Esophagus muscularis mucosa (tissue), 4 donors: ENCODE measurements around the gene KRTAP3-3. TPM values are rescaled to one million over a fixed set of nuclear protein-coding genes. Genes with fewer than 3 reads are reported as not detected.

Source experiments
- DNase-seq: peaks from one replicate; pipeline ENCODE4 v3.0.0-alpha.2; 2017; ENCODE audit errors: extremely low spot score
- H3K27ac ChIP-seq, 4 donors: fragments of 200-600 bp; sonication (generic); replicated peaks in 1 of 4; 1 replicate in 3 of 4; 2 replicates in 1 of 4; pipeline ENCODE4 v1.5.1; 2016 to 2019; ENCODE audit warnings: mild to moderate bottlenecking in 1 of 4
- H3K27me3 ChIP-seq, 4 donors: fragments of 200-600 bp; sonication (generic); one replicate each; pipeline versions ENCODE4 v1.5.1 to v1.6.0; 2016 to 2019
- H3K36me3 ChIP-seq, 4 donors: fragments of 200-600 bp; sonication (generic); one replicate each; pipeline ENCODE4 v1.5.1; 2016 to 2019
- H3K4me1 ChIP-seq, 4 donors: fragments of 200-600 bp; sonication (generic); one replicate each; pipeline ENCODE4 v1.5.1; 2016 to 2019
- H3K4me3 ChIP-seq, 4 donors: fragments of 200-600 bp; sonication (generic); 1 replicate in 2 of 4; 2 replicates in 2 of 4; pipeline ENCODE4 v1.5.1; 2016 to 2019; ENCODE audit warnings: mild to moderate bottlenecking in 4 of 4, moderate library complexity in 1 of 4
- H3K9me3 ChIP-seq, 4 donors: fragments of 200-600 bp; sonication (generic); 1 replicate in 3 of 4; 2 replicates in 1 of 4; pipeline ENCODE4 v1.5.1; 2016 to 2019
- CTCF ChIP-seq, 3 experiments: fragments of 200-600 bp in 2 of 3; fragments of 450-650 bp in 1 of 3; sonication (generic) in 2 of 3; IDR thresholded peaks; one replicate each; pipeline ENCODE4 v1.5.1; 2017 to 2019; ENCODE audit warnings: antibody characterized with exemption in 3 of 3, mild to moderate bottlenecking in 2 of 3, moderate library complexity in 1 of 3
- EP300 ChIP-seq: sonication (generic); formaldehyde crosslinking; IDR thresholded peaks from one replicate; pipeline ENCODE4 v1.6.1; 2017; ENCODE audit warnings: antibody characterized with exemption
- POLR2A ChIP-seq: fragments of 450-650 bp; IDR thresholded peaks from one replicate; pipeline ENCODE4 v1.6.1; 2017; ENCODE audit warnings: antibody characterized with exemption, moderate library complexity, mild to moderate bottlenecking, low read depth
- POLR2AphosphoS5 ChIP-seq, 2 donors: sonication (generic); formaldehyde crosslinking; IDR thresholded peaks; one replicate each; pipeline ENCODE4 v1.6.1; 2017; ENCODE audit warnings: antibody characterized with exemption in 2 of 2
- WGBS: methylation state at CpG from one replicate; pipeline ENCODE4 v1.1.5; 2018; 5-methylcytosine and 5-hydroxymethylcytosine counted together
- intact Hi-C: fragments of 100-400 bp; cut with DNase I; formaldehyde crosslinking; loops from one replicate; pipeline ENCODE4 v1.15.1; 2023
- total RNA-seq, 4 donors: library from RNA; depleted of rRNA; stranded (reverse); fragments of >200 nt; gene quantifications; one replicate each; pipeline versions ENCODE4 v1.1.0 to v1.2.1, GENCODE V29; 2016

KRTAP3-3 gene
- total RNA-seq, 4 donors from 2014 or later: not detected

GRCh38 chr17:40952661-40953060, 41.3 kb downstream of the KRTAP3-3 start:
- Histone ChIP-seq H3K4me3 (no peak overlapping the region), H3K36me3 (no peaks in the 10 kb centered on the region), H3K4me1 (peaks cover 0 to 14% (median 12%) of the 10 kb centered on the region in 4 donors), H3K27me3 (peaks cover 0 to 22% (median 3%) of the 10 kb centered on the region in 4 donors), H3K27ac (no peak overlapping the region), H3K9me3 (no peaks in the 10 kb centered on the region)
- intact Hi-C loops: no loop called here
- WGBS: 15% methylated on average over 1 of the region's 1 CpG
- peak in 1 of 2 donors; percentile 19 for TF ChIP-seq POLR2AphosphoS5 (IDR thresholded peaks at IDR 0.05)
- no peak for TF ChIP-seq POLR2A
- no peak for DNase-seq

- TF ChIP-seq POLR2A (no peak), CTCF (IDR thresholded peaks at IDR 0.05) (no peak), POLR2AphosphoS5 (IDR thresholded peaks at IDR 0.05) (no peak), EP300 (no peak)
- intact Hi-C loops: no loop called here
- Histone ChIP-seq H3K36me3 (no peaks in the 10 kb centered on the region), H3K27me3 (peaks cover 0 to 22% (median 3%) of the 10 kb centered on the region in 4 donors), H3K4me3 (no peak overlapping the region), H3K27ac (no peak overlapping the region), H3K4me1 (peaks cover 0 to 14% (median 12%) of the 10 kb centered on the region in 4 donors), H3K9me3 (no peaks in the 10 kb centered on the region)
- 76% methylated on average over 2 of the region's 2 CpGs for WGBS
- no peak for DNase-seq
Observed at GRCh38 chr17:40952154-40952553, 41.8 kb downstream of the KRTAP3-3 start.

GRCh38 chr17:40951011-40951622, 42.8 kb downstream of the KRTAP3-3 start:
- no peak overlapping the region for H3K27ac ChIP-seq
- H3K9me3 ChIP-seq: no peaks in the 10 kb centered on the region
- no peak for TF ChIP-seq CTCF (IDR thresholded peaks at IDR 0.05)
- TF ChIP-seq EP300: no peak
- no peak for TF ChIP-seq POLR2AphosphoS5 (IDR thresholded peaks at IDR 0.05)
- H3K4me3 ChIP-seq: no peak overlapping the region
- intact Hi-C loops: no loop called here
- H3K27me3 ChIP-seq: peaks cover 0 to 22% (median 3%) of the 10 kb centered on the region in 4 donors
- H3K36me3 ChIP-seq: no peaks in the 10 kb centered on the region
- no peak for DNase-seq
- H3K4me1 ChIP-seq: peaks cover 0 to 14% (median 12%) of the 10 kb centered on the region in 4 donors
- WGBS: 83% methylated on average over 2 of the region's 2 CpGs

- H3K36me3 ChIP-seq: no peaks in the 10 kb centered on the region
- no peaks in the 10 kb centered on the region for H3K9me3 ChIP-seq
- no peak overlapping the region for H3K4me3 ChIP-seq
- no peak for TF ChIP-seq POLR2AphosphoS5 (IDR thresholded peaks at IDR 0.05)
- no peak for TF ChIP-seq EP300
- TF ChIP-seq POLR2A: no peak
- TF ChIP-seq CTCF (IDR thresholded peaks at IDR 0.05): no peak
- 82% methylated on average over 7 of the region's 7 CpGs for WGBS
- intact Hi-C loops: no loop called here
- no peak for DNase-seq
- H3K27me3 ChIP-seq: peaks cover 0 to 22% (median 3%) of the 10 kb centered on the region in 4 donors
- peaks cover 0 to 14% (median 12%) of the 10 kb centered on the region in 4 donors for H3K4me1 ChIP-seq
- H3K27ac ChIP-seq: no peak overlapping the region
Observed at GRCh38 chr17:40950176-40950575, 43.8 kb downstream of the KRTAP3-3 start.

- H3K9me3 ChIP-seq: no peaks in the 10 kb centered on the region
- TF ChIP-seq POLR2AphosphoS5 (IDR thresholded peaks at IDR 0.05) (no peak), EP300 (no peak), CTCF (IDR thresholded peaks at IDR 0.05) (no peak), POLR2A (no peak)
- no peak for DNase-seq
- intact Hi-C loops: no loop called here
- peaks cover 0 to 22% (median 3%) of the 10 kb centered on the region in 4 donors for H3K27me3 ChIP-seq
- WGBS: 37% methylated on average over 10 of the region's 10 CpGs
- no peak overlapping the region for H3K27ac ChIP-seq
- no peaks in the 10 kb centered on the region for H3K36me3 ChIP-seq
- no peak overlapping the region for H3K4me3 ChIP-seq
- peaks cover 0 to 14% (median 12%) of the 10 kb centered on the region in 4 donors for H3K4me1 ChIP-seq
Observed at GRCh38 chr17:40949418-40949817, 44.5 kb downstream of the KRTAP3-3 start.
